ENCODE results near the gene TAGAP.

DNA sequence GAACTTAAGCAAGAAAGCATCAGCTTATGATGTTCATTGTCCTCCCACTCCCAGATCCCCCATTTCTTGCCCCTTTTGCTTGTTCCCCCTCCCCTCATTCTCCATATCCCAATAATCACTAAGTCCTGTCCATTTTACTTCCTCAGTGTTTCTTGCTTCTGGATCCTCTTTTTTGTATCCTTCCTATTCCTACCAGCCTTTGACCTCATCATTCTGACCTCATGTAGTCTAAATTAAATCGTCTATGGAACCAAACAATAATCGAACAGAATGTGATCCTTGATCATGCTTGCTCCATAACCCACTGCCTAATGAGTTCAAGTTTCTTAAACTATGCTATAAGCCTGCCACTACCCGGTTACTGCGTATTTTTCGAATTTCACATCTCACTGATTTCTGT is 39.4 kb downstream of the TAGAP start:
- TF ChIP-seq FOS (IDR thresholded peaks at IDR 0.05; ENCODE audit: borderline replicate concordance, insufficient read depth, low read length) (no peak), POLR2AphosphoS5 (IDR thresholded peaks at IDR 0.05; ENCODE audit: insufficient read depth, low read depth, low read length) (no peak), POLR2A (IDR thresholded peaks at IDR 0.05; ENCODE audit: low read depth, low read length) (no peak), JUN (IDR thresholded peaks at IDR 0.05; ENCODE audit: borderline replicate concordance, insufficient read depth, insufficient read length, low read depth) (no peak), GATA2 (IDR thresholded peaks at IDR 0.05; ENCODE audit: insufficient read depth, insufficient read length, low read depth, low read length) (no peak)
- TF ChIP-seq, protein P1, sequence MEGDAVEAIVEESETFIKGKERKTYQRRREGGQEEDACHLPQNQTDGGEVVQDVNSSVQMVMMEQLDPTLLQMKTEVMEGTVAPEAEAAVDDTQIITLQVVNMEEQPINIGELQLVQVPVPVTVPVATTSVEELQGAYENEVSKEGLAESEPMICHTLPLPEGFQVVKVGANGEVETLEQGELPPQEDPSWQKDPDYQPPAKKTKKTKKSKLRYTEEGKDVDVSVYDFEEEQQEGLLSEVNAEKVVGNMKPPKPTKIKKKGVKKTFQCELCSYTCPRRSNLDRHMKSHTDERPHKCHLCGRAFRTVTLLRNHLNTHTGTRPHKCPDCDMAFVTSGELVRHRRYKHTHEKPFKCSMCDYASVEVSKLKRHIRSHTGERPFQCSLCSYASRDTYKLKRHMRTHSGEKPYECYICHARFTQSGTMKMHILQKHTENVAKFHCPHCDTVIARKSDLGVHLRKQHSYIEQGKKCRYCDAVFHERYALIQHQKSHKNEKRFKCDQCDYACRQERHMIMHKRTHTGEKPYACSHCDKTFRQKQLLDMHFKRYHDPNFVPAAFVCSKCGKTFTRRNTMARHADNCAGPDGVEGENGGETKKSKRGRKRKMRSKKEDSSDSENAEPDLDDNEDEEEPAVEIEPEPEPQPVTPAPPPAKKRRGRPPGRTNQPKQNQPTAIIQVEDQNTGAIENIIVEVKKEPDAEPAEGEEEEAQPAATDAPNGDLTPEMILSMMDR (IDR thresholded peaks at IDR 0.05; ENCODE audit: extremely low read depth in 1 of 2, insufficient read depth in 1 of 2, low read depth in 1 of 2, low read length in 2 of 2): no peak
- TF ChIP-seq, protein P2, sequence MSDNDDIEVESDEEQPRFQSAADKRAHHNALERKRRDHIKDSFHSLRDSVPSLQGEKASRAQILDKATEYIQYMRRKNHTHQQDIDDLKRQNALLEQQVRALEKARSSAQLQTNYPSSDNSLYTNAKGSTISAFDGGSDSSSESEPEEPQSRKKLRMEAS (IDR thresholded peaks at IDR 0.05; ENCODE audit: insufficient read depth, insufficient read length): no peak
